Cardiac septum (tissue), 1 donor: ENCODE measurements around the gene PRR30. TPM values are rescaled to one million over a fixed set of nuclear protein-coding genes. Genes with fewer than 3 reads are reported as not detected.
"Not testable (repeated sequence)": the region's sequence is repeated elsewhere in the genome, so short reads cannot be mapped to it uniquely, and the experiment has no call there.

ENCODE experiments used
- DNase-seq: peaks from one replicate; pipeline ENCODE4 v3.0.0-alpha.2; 2020; ENCODE audit warnings: low spot score
- intact Hi-C: fragments of 100-400 bp; cut with DNase I; formaldehyde crosslinking; loops from one replicate; pipeline ENCODE4 v1.14.0; 2022
- total RNA-seq: library from RNA; stranded (reverse); fragmentation: NEBNext Ultra II Directional; extraction: Animal tissue kit (Norgen Biotek cat#: 25700); gene quantifications from one replicate; pipeline ENCODE4 v1.2.1, GENCODE V29; 2021
- donor health status: DM: no; HTN: no; CAD: no.

The PRR30 gene
- total RNA-seq, 1 donor from 2014 or later: not detected

GRCh38 chr2:27133195-27133875 is 5.9 kb downstream of the PRR30 start:
- intact Hi-C loops: no loop called here
- no peak for DNase-seq

- intact Hi-C loops: no loop called here
- no peak for DNase-seq
Measured at GRCh38 chr2:27131429-27131828, 7.8 kb downstream of the PRR30 start.

- intact Hi-C loops: no loop called here
- DNase-seq: no peak
Measured at GRCh38 chr2:27130396-27130795, 8.8 kb downstream of the PRR30 start.

- DNase-seq: no peak
- intact Hi-C loops: no loop called here
Measured at GRCh38 chr2:27128668-27129571, 10.3 kb downstream of the PRR30 start.

GRCh38 chr2:27127883-27128667 is 11.1 kb downstream of the PRR30 start:
- DNase-seq: no peak
- intact Hi-C loops: no loop called here

GRCh38 chr2:27126252-27126710 is 12.9 kb downstream of the PRR30 start:
- intact Hi-C loops: no loop called here
- no peak for DNase-seq

- intact Hi-C loops: no loop called here
Measured at GRCh38 chr2:27125104-27125503, 14.1 kb downstream of the PRR30 start.

GRCh38 chr2:27123302-27124150 is 15.7 kb downstream of the PRR30 start, which contains the start of gene ABHD1:
Gene ABHD1 (plus strand): TSS chr2:27123815. CDS start chr2:27123949, 134 bp downstream.
- intact Hi-C loops: no loop called here
- peak; percentile 90 for DNase-seq

More at GRCh38 chr2:27125104-27125503, 14.1 kb downstream of the PRR30 start:
- DNase-seq: no peak

GRCh38 chr2:27122791-27123190 is 16.4 kb downstream of the PRR30 start:
- intact Hi-C loops: no loop called here

GRCh38 chr2:27121906-27122305 is 17.3 kb downstream of the PRR30 start:
- intact Hi-C loops: no loop called here
- no peak for DNase-seq

More at GRCh38 chr2:27122791-27123190, 16.4 kb downstream of the PRR30 start:
- DNase-seq: no peak

- intact Hi-C loops, DNase-seq: not testable (repeated sequence)
Measured at GRCh38 chr2:27119330-27119670, 19.9 kb downstream of the PRR30 start.

- intact Hi-C loops: no loop called here
- no peak for DNase-seq
Measured at GRCh38 chr2:27118525-27119329, 20.5 kb downstream of the PRR30 start, which contains the start of gene CGREF1. Gene CGREF1 (minus strand): TSS chr2:27119128. CDS start chr2:27104366, 14,762 bp downstream.

- intact Hi-C loops: no loop called here
- no peak for DNase-seq
Measured at GRCh38 chr2:27117995-27118524, 21.1 kb downstream of the PRR30 start.

- DNase-seq: no peak
Measured at GRCh38 chr2:27115519-27115918, 23.7 kb downstream of the PRR30 start.

GRCh38 chr2:27111392-27112078 is 27.7 kb downstream of the PRR30 start:
- DNase-seq, intact Hi-C loops: not testable (repeated sequence)

More at GRCh38 chr2:27115519-27115918, 23.7 kb downstream of the PRR30 start:
- intact Hi-C loops: no loop called here

GRCh38 chr2:27110603-27111352 is 28.4 kb downstream of the PRR30 start:
- DNase-seq, intact Hi-C loops: not testable (repeated sequence)
